CD1c-positive myeloid dendritic cell (primary cell): ENCODE data around the gene DOCK4.

Experiments used
- DNase-seq: peaks from one replicate; pipeline ENCODE4 v3.0.0-alpha.2; 2016; ENCODE audit errors: extremely low spot score

The DOCK4 gene

DNA sequence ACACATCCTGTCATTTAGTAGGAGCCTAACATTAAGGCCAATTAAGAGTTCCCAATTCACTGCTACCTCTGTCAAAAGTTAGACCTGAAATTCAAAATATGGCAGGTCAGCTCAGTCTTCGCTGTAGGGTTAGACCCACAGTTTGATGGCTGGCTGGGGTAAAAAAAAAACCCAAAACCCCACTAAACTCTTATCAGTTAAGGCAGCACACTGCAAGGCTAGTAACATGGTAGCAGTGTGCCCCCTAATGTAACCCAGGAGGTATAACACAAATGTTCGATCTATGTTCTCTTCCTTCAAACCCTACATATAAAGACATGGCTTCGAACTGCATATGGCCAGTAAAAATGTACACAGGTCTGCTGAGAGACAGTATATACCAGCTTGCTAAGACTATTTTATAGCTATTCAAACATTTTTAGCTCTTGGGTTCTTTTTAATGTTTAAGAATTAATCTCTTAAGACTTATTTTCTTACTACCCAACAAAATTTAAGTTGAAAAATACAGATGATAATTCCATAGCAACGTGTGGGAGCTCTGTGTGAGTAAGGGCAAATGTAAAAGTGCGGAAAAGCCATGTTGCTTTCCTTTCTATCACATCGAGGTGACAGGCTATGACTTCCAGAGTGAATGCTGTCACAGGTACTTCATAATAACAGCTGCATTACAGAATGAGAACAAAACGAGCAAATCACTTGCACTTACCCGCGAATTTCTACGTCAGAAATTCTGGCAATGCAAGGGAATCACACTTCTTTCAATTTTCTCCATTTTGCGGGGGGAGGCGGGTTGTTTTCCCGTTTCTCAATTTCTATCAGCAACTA is 475.5 kb downstream of the DOCK4 start:
- DNase-seq: no peak

DNA sequence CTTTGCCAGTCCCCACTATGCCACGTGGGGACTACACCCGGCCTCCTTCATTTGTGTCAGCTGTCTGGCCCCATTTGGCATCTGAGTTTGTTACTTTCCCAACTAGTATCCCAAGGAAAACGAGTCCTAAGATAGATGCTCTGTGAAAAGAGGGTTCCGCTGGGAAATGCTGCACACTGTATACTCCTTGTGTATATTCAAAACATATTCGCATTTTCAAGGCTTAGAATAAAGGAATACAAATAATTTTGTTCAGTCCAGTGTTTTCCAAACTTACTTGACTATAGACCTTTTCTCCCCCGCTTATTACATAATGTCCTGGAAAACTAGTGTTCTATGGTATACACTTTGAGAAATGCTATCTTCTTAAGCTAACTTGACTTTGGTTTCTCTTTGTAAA is 476.1 kb downstream of the DOCK4 start:
- no peak for DNase-seq

DNA sequence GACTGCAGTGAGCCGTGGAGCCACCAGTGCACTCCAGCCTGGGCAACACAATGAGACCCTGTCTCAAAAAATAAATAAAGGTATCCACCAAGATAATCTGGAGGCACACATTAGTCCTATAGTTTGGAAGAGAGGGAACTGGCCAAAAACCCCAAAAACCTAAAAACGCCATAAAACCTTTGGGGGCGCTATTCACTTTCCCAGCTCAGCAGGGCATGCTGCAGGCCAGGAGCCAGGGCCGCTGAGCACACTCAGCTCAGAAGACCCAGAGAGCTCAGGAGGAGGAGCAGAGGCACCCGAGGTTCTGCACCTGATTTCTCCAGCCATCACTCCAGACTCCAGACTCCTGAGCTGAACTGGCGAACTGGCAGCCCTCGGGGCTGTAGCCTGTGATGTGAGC is 476.7 kb downstream of the DOCK4 start:
- no peak for DNase-seq

DNA sequence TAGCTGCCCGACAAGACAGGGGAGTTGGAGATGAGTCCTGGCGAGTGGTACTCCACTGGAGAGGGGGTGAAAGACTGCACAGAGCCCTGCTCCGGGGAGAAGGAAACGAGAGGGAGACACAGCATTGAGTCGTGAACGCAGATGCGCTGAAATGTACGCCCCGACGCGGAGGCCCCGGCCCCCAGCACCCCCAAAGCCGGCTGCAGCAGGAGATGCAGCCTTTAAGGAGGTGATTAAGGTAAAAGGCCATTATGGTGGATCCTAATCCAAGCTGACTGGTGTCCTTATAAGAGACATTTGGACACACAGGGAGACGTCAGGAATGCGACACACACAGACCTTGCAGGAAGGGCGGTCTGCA is 477.6 kb downstream of the DOCK4 start:
- DNase-seq: no peak

DNA sequence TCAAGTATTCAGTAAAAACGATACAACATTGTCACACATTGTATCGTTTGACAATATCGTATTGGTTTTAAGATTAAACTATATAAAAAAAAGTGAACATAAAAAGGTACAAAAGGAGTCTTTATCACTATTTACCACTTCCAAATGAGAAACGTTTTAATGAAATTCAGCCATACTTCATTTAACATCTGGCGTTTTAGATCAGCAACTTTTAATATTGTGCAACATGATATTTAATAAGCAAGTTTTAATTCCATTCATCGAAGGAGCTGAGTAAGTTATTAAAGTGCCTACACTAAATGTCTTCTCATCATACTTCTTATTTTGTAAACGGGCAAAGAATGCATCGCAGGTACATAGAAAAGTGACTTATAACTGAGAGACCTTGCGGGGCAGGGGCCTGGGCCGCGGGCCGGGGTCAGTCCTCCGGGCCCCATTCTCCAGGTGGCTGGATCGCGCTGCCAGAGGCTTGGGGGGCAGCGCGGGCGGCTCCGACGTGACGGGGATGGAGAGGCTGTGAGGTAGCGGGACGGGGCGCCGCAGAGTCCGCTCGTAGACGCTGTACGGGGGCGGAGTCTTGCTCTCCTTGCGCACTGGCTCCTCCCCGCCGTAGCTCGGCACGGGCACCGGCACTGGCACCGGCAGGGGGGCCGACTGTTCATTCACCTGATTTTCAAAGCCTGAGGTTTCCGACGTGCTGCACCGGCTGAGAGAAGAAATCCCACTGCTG is 478.1 kb downstream of the DOCK4 start:
- no peak for DNase-seq

DNA sequence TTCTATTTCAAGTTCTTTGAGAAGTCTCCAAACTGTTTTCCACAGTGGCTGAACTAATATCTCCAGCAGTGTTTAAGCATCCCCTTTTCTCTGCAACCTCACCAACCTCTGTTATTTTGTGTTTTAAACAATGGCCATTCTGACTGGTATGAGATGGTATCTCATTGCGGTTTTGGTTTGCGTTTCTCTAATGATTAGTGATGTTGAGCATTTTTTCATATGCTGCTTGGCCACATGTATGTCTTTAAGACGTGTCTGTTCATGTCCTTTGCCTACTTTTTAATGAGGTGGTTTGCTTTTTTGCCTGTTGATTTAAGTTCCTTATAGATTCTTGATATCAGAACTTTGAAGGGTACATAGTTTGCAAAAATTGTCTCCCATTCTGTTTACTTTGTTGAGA is 487.3 kb downstream of the DOCK4 start:
- DNase-seq: no peak

DNA sequence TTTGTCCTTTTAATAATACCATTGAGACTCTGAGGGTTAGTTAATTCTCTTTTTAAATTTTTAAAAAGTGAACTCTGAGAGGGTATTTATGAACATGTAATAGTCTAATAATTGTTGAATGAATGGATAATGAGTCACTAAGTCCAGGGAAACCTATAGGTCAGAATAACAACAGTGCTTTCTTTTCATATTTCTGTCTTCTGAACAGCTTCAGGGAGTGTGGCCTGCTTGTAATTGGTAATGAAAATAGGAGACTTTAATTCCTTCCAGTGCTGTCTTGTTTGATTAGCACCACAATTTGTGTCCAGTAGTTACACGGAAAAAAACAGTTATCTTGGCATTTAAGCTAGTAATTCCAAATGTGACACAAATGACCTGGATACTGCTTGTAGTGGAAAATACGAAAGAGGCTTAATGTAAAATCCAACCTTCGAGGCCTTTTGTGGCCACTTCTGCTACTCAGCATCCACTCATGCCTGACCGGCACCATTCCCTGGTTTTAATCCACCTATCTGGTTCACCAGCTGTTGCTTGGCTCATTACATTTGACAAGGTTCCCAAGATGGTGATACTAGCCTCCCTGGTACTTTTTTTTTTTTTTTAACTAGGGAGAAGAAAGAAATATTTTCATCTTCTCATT is 494.7 kb downstream of the DOCK4 start:
- DNase-seq: no peak

DNA sequence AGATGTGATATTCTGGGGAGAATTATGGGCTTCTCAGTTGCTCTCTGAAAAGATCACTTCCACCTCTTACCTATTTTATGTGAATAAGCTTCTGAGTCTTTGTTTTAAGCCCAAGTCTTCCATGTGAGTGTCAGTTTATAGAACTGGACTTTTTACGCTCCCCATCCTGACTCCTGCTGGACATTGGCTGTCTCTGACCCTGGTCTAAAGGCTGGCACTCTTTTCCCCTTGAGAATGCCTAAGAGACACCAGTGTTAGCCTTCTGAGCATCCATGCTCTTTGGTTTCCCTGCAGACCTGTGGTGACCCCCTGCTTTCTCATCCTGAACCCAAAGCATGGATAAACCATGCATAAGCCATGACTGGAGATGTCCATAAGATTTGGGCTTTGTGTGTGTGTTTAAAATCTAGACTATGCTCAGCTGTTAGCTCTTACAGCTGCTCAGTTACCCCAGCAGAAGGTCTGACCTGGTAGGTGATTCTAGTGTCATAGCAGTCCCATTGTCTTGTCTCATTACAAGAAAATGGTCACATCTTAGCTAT is 495.3 kb downstream of the DOCK4 start:
- no peak for DNase-seq

DNA sequence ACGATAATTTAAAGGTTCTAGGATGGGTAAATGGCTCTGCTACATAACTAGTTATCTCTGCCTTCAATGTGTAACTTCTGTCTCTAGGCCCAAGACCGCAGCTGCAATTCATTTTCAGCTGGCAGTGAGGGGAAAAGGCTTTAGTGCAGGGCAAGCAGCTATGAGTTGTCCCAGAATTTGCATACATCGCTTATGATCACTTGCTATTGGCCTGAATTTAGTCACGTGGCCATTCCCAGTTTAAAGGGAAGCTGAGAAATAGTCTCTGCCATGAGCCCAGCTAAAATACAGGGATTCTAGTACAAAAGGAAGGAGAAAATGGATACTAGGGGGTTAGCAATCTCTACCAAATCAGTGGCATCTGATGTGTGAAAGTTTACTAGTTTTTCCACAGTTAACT is 498.1 kb downstream of the DOCK4 start:
- DNase-seq: no peak

DNA sequence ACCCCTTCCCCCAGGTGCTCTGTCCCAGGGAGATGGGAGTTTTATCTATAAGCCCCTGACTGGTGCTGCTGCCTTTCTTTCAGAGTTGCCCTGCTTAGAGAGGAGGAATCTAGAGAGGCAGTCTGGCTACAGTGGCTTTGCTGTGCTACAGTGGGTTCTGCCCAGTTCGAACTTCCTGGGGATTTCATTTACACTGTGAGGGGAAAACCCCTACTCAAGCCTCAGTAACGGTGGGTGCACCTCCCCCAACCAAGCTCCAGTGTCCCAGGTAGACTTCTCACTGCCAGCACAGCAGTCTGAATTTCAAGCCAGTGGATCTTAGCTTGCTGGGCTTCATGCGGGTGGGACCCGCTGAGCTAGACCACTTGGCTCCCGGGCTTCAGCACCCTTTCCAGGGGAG is 500.4 kb downstream of the DOCK4 start:
- DNase-seq: no peak

DNA sequence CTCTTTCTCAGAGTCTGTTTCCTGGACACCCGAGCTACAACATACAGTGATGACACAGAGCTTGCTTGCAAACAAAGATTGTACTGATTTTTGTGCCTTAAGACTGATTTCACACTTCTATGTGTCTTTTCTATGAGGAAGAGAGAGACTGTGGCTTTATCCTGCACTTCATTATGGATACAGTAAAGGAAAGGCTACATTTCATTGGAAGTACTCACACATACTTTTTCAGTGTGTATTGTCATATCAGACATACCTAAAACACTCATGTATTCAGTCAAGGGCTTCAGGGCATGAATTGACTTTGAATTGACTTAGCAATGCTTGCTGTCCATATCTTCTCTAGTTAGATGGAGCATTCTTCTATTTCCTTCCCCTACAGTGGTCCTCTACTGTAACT is 508.4 kb downstream of the DOCK4 start:
- no peak for DNase-seq

DNA sequence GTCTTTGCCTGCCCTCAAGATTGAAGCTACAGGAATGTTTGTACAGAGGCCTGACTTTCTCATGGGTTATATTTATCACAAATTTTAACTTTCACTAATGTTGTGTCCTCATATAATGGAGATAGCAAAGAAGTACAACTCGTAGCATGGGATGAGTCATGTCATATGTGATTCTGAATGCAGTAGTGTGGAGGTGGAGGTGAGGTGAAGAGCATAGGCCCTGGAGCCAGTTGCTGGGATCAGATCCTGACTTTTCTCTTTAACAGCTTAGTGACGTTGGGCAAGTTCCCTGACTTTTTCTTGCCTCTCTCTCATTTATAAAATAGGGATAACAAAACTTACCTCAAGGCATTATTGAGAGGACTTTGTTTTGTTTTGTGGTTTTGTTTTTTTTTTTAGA is 511.8 kb downstream of the DOCK4 start:
- no peak for DNase-seq

DNA sequence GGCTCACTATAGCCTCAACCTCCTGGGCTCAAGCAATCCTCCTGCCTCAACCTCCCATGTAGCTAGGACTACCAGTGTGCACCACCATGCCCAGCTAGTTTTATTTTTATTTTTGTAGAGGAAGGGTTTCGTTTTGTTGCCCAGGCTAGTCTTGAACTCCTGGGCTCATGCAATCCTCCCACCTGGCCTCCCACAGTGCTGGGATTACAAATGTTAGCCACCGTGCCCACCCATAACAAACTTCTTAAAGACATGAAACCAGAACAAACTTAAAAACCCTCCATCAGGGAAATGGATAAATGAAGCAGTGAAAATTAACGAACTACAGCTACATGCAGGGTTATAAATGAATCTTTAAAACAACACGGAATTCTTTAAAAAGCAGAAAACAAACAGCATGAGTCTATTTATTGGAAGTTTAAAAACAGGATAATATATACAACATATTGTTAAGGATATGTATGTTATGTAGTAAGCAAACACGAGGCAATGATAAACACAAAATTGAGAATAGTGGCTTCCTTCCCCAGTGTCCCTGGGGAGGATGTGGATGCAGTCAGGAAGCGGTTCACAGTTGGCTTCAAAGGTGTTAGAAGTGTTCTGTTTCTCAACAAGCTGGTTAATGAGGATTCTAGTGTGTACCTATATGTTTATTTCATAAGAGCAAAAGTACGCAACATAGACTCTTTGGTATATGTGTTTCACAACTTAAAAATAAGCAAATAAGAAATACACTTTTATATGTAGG is 515.7 kb downstream of the DOCK4 start:
- DNase-seq: no peak

DNA sequence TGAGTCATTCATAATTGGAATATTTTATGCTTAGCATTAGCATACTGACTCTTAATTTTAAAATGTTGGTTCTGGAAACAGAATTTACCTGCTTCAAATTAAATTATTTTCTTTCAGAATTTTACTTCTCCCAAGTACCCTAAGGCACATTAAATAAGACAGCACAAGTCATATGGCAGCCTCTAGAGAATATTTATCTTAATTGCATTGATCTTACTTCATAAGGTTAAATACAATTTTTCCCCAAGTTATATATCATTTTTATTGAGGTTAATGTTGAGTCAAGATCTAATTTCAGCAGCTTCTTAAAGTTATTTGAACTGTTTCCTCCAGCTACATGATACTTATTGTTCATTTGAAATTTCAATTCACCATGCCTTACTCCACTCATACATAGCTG is 520.9 kb downstream of the DOCK4 start:
- no peak for DNase-seq

DNA sequence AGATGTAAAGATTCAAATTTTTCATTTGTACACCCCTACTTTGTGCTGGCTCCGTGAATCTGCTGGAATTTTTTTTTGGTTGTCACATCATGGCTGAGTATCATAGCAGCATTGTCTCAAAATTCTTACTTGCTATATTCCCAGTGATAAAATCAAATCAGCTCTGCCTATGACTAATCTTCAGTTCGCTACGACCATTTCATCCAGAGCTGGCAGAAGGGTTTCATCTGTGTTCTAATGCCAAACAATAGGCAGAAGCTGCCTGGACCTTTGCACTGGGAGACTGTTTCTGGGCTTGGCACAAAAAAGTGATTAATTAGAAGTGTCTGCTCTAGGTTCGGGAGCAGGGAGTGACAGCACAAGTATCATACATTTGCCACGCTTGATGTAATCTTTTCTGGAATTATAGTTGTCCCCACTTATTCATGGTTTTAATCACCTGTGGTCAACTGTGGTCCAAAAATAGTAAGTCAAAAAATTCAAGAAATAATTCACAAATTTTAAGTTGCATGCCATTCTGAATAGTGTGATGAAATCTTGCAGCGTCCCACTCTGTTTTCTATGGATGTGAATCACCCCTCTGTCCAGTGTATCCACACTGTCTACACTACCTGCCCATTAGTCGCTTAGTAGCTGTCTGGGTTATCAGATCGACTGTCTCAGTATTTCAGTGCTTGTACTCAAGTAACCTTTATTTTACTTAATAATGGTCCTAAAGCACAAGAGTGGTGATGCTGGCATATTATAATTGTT is 523.4 kb downstream of the DOCK4 start:
- no peak for DNase-seq

DNA sequence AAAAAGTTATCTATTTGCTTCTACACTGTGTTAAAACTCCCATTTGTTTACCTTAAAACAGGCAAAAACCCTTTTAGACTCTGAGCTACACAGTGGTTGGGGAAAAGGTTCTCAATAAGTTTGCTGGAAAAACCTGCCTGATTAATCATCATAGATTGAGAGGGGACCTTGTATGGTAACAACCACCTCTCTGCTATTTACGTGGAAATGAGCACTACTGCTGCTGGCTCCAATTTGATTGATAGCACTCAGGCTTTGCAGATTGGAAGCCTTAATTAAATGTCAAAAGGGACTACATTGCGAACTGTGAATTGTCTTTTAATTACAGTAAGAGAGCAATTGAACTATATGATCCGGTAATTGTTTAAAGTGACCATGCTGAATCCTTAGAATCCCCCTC is 525.0 kb downstream of the DOCK4 start:
- DNase-seq: no peak

DNA sequence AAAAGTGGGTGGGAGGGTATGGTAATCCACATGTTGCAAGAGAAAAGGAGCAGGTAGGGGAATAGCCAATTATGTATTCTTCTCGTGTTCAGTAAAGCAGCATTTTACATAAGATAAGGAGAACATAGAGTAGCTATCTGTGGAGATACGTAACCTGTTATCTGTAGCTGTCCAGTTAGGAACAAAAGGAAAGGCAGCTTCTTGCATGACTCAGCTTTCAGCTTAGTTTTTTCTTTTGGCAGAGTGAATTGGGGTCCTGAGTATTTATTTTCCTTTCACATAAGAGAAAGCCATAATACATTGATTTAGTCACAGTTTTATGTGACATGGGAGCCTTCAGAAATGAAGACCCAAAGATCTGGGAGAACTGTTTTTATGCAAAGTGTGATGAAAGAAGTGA is 527.2 kb downstream of the DOCK4 start:
- no peak for DNase-seq

DNA sequence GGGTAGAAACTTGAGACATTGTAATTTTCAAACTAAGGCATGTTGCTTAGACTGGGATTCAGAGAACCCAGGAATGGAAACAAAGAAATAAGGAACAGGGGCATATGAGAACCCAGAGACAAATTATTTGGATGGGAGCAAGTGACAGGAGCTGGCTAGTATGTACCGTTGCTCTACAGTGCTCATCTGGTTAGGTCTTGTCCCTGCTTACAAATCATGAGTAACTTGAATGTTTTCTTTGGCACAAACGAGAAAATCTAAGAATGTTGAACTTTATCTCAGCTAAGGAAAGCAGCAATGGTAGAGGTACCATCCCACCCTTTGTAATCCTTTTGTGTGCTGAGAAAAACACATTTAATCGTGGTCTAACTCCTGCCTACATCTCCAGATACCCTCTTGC is 527.9 kb downstream of the DOCK4 start:
- no peak for DNase-seq

DNA sequence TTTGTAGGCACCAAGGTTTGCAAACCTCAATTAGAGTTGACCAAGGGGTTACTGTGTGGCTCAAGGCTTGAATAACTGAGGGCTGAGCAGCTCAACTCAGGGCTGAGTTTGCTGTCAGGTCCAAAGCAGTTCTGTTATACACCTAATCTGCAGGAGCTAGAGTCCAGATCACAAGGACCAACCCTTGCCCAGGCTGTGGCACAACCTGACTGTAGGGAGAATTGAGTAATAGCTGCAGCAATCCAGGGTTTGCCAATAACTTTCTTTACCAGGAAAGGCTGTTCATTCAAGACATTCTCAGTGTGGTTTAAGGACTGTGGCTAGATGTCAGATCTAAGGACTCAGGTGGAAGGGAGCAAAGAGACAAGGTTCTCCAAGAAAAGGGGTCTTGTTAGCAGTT is 528.4 kb downstream of the DOCK4 start:
- no peak for DNase-seq

DNA sequence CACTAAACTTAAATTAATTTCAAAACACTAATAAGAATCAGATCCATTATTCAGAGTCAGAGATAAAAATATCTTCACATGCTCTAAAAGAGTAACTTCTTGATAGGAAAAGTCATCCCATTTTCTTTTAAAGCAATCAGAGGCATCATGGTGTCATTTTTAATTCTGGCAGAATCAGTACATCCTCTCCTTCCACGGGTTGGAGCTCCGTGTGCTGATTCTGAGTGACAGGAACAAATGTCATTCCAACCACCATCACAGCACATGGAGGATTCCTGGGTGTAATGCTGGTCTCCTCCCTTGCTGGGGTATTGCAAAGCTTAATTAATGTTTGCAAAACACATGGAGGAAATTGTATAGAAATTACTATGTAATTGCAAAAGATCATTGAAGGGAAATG is 529.4 kb downstream of the DOCK4 start:
- DNase-seq: no peak
